SK-N-SH (cell line): Measurements from ENCODE around the gene UNK. TPM values are rescaled to one million over a fixed set of nuclear protein-coding genes. Genes with fewer than 3 reads are reported as not detected.
"Not testable (repeated sequence)": the region's sequence is repeated elsewhere in the genome, so short reads cannot be mapped to it uniquely, and the experiment has no call there.

Experiments
- CTCF ChIA-PET: fragments of 300-600, 350-600 bp; formaldehyde crosslinking; extraction: SDS; loops from one replicate; lab custom pipeline; 2021; lab: Yijun Ruan, JAX
- POLR2A ChIA-PET: fragments of 350-600 bp; sonication (Branson Sonifier 250); formaldehyde crosslinking; extraction: SDS; loops from one replicate; lab custom pipeline; 2020; ENCODE audit warnings: antibody characterized with exemption, inconsistent platforms; lab: Yijun Ruan, JAX
- DNase-seq: peaks from one replicate; pipeline ENCODE4 v3.0.0; 2012
- H2AFZ ChIP-seq: fragments of 200-600 bp; sonication (generic); 2 replicates; pipeline ENCODE4 v1.8.1; 2016; ENCODE audit warnings: antibody characterized with exemption, mild to moderate bottlenecking, low read depth
- H3F3A ChIP-seq: fragments of 200-600 bp; sonication (generic); replicated peaks from 2 replicates; pipeline ENCODE3; 2016; ENCODE audit warnings: antibody characterized with exemption, mild to moderate bottlenecking; ENCODE audit not compliant: insufficient read depth
- H3K27ac ChIP-seq, 2 experiments: fragments of 200-500 bp in 1 of 2; fragments of 200-600 bp in 1 of 2; sonication (Bioruptor generic) in 1 of 2; sonication (generic), shearing (Covaris generic) in 1 of 2; 2 replicates each; pipeline versions ENCODE4 v1.5.1 to v1.6.1; 2014 to 2016; ENCODE audit warnings: low read depth in 2 of 2, inconsistent platforms in 1 of 2, low read length in 1 of 2, mild to moderate bottlenecking in 1 of 2, mixed read lengths in 1 of 2
- H3K27me3 ChIP-seq: fragments of 200-600 bp; sonication (generic), shearing (Covaris generic); 2 replicates; pipeline ENCODE4 v1.6.1; 2016; ENCODE audit warnings: mixed run types; ENCODE audit not compliant: insufficient read depth
- H3K36me3 ChIP-seq, 2 experiments: fragments of 200-500 bp in 1 of 2; fragments of 200-600 bp in 1 of 2; sonication (Bioruptor generic) in 1 of 2; sonication (generic) in 1 of 2; replicated peaks in 1 of 2; 2 replicates each; pipeline versions ENCODE3 to v1.5.1; 2014 to 2016; ENCODE audit warnings: low read length in 1 of 2, mild to moderate bottlenecking in 1 of 2; ENCODE audit not compliant: insufficient read depth in 2 of 2, control insufficient read depth in 1 of 2
- H3K4me1 ChIP-seq, 2 experiments: fragments of 200-500 bp in 1 of 2; fragments of 200-600 bp in 1 of 2; sonication (Bioruptor generic) in 1 of 2; sonication (generic), shearing (Covaris generic) in 1 of 2; 2 replicates each; pipeline versions ENCODE4 v1.5.1 to v1.6.1; 2014 to 2016; ENCODE audit warnings: low read depth in 1 of 2, low read length in 1 of 2, mixed run types in 1 of 2; ENCODE audit not compliant: insufficient read depth in 2 of 2, control insufficient read depth in 1 of 2
- H3K4me2 ChIP-seq: fragments of 200-600 bp; sonication (generic), shearing (Covaris generic); 2 replicates; pipeline ENCODE4 v1.6.1; 2017; ENCODE audit warnings: mixed run types
- H3K4me3 ChIP-seq, 2 experiments: fragments of 200-500 bp in 1 of 2; fragments of 200-600 bp in 1 of 2; sonication (Bioruptor generic) in 1 of 2; sonication (generic), shearing (Covaris generic) in 1 of 2; 2 replicates each; pipeline versions ENCODE4 v1.5.1 to v1.8.1; 2014 to 2016; ENCODE audit warnings: low read depth in 2 of 2, inconsistent platforms in 1 of 2, low read length in 1 of 2, mild to moderate bottlenecking in 1 of 2, mixed read lengths in 1 of 2, moderate library complexity in 1 of 2
- H3K79me2 ChIP-seq: fragments of 200-600 bp; sonication (generic); 2 replicates; pipeline ENCODE4 v1.8.1; 2017; ENCODE audit warnings: mild to moderate bottlenecking; ENCODE audit not compliant: insufficient read depth
- H3K9ac ChIP-seq: fragments of 200-600 bp; sonication (generic); 2 replicates; pipeline ENCODE4 v1.6.1; 2017; ENCODE audit warnings: mixed run types
- H3K9me2 ChIP-seq: fragments of 200-600 bp; sonication (generic); 2 replicates; pipeline ENCODE4 v1.6.1; 2017; ENCODE audit warnings: mixed run types
- H3K9me3 ChIP-seq: fragments of 200-600 bp; sonication (generic); 2 replicates; pipeline ENCODE4 v1.6.1; 2017; ENCODE audit warnings: mixed run types, mild to moderate bottlenecking, moderate library complexity
- H4K20me1 ChIP-seq: fragments of 200-600 bp; sonication (generic); 2 replicates; pipeline ENCODE4 v1.6.1; 2017; ENCODE audit warnings: mild to moderate bottlenecking, mixed run types; ENCODE audit not compliant: insufficient read depth
- EZH2phosphoT487 ChIP-seq: fragments of 200-600 bp; sonication (generic); IDR thresholded peaks from 2 replicates; pipeline ENCODE4 v1.6.1; 2017; ENCODE audit warnings: low read depth, mixed run types, mild to moderate bottlenecking, antibody characterized with exemption, moderate library complexity, borderline replicate concordance
- FOSL2 ChIP-seq: IDR thresholded peaks from 2 replicates; pipeline ENCODE4 v1.4.0; 2012; ENCODE audit warnings: low read depth, mild to moderate bottlenecking, moderate library complexity, borderline replicate concordance
- GABPA ChIP-seq: IDR thresholded peaks from 2 replicates; pipeline ENCODE4 v1.4.0; 2012; ENCODE audit warnings: low read depth, mild to moderate bottlenecking
- JUND ChIP-seq: IDR thresholded peaks from 2 replicates; pipeline ENCODE4 v1.4.0; 2012
- NFIC ChIP-seq: IDR thresholded peaks from 2 replicates; pipeline ENCODE4 v1.4.0; 2012; ENCODE audit warnings: borderline replicate concordance
- TCF12 ChIP-seq: IDR thresholded peaks from 2 replicates; pipeline ENCODE4 v1.4.0; 2012
- WGBS: methylation state at CpG from one replicate; pipeline ENCODE4 v1.1.6; 2017; ENCODE audit warnings: low lambda C conversion rate; 5-methylcytosine and 5-hydroxymethylcytosine counted together
- polyA plus RNA-seq, 3 experiments: library from polyadenylated mRNA; depleted of rRNA; stranded (reverse); fragments of >200 nt; gene quantifications; 2 replicates each; pipeline ENCODE4 v1.2.3, GENCODE V29; 2012
- TF ChIP-seq, protein P1 (sequence below): IDR thresholded peaks from 2 replicates; pipeline ENCODE4 v1.4.0; 2012; ENCODE audit warnings: low read depth
- TF ChIP-seq, protein P2 (sequence below): fragments of 200-600 bp; sonication (generic); IDR thresholded peaks from 2 replicates; pipeline ENCODE4 v1.6.1; 2017; ENCODE audit warnings: antibody characterized with exemption, mild to moderate bottlenecking, moderate library complexity
- TF ChIP-seq, protein P3 (sequence below): IDR thresholded peaks from 2 replicates; pipeline ENCODE4 v1.4.0; 2012; ENCODE audit warnings: low read depth, borderline replicate concordance
- TF ChIP-seq, protein P4 (sequence below): fragments of 150-350 bp; IDR thresholded peaks from 2 replicates; pipeline ENCODE4 v1.6.1; 2016; ENCODE audit warnings: mild to moderate bottlenecking, low read depth, low read length

The UNK gene
- polyA plus RNA-seq, 1 of the 3 experiments (the other 2 are of a cell fraction), result 24.8 TPM

DNA sequence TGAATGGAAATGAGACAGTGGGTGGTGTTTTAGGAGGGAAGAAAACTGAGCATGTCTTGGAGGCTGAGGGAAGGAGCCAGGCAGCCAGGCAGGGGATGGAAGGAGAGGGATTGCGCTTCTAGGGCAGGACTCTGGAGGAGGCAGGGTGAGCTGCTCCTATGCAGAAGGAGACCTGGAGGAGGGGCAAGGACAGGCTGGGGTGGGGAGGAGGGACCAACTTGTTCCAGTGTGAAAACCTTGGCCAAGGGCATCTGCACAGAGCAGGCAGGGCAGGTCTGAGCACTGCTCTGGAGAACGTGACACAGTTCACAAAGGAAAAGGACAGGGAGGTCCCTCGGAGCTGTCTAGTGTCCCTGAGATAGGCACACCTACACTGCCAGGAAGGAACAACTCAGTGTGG lies 25.1 kb upstream of the UNK start:
- no peak overlapping the region for H3K9ac ChIP-seq
- H3F3A ChIP-seq, result peaks cover 7% of the 10 kb centered on the region
- H3K27me3 ChIP-seq, result no peaks in the 10 kb centered on the region
- no peaks in the 10 kb centered on the region for H3K79me2 ChIP-seq
- H3K9me2 ChIP-seq, result no peaks in the 10 kb centered on the region
- TF ChIP-seq NFIC (no peak), FOSL2 (no peak), JUND (no peak), GABPA (no peak), EZH2phosphoT487 (no peak), TCF12 (no peak)
- TF ChIP-seq, protein P1, sequence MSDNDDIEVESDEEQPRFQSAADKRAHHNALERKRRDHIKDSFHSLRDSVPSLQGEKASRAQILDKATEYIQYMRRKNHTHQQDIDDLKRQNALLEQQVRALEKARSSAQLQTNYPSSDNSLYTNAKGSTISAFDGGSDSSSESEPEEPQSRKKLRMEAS, result no peak
- TF ChIP-seq, protein P2, sequence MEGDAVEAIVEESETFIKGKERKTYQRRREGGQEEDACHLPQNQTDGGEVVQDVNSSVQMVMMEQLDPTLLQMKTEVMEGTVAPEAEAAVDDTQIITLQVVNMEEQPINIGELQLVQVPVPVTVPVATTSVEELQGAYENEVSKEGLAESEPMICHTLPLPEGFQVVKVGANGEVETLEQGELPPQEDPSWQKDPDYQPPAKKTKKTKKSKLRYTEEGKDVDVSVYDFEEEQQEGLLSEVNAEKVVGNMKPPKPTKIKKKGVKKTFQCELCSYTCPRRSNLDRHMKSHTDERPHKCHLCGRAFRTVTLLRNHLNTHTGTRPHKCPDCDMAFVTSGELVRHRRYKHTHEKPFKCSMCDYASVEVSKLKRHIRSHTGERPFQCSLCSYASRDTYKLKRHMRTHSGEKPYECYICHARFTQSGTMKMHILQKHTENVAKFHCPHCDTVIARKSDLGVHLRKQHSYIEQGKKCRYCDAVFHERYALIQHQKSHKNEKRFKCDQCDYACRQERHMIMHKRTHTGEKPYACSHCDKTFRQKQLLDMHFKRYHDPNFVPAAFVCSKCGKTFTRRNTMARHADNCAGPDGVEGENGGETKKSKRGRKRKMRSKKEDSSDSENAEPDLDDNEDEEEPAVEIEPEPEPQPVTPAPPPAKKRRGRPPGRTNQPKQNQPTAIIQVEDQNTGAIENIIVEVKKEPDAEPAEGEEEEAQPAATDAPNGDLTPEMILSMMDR, result no peak
- TF ChIP-seq, protein P3, sequence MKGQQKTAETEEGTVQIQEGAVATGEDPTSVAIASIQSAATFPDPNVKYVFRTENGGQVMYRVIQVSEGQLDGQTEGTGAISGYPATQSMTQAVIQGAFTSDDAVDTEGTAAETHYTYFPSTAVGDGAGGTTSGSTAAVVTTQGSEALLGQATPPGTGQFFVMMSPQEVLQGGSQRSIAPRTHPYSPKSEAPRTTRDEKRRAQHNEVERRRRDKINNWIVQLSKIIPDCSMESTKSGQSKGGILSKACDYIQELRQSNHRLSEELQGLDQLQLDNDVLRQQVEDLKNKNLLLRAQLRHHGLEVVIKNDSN, result no peak
- TF ChIP-seq, protein P4, sequence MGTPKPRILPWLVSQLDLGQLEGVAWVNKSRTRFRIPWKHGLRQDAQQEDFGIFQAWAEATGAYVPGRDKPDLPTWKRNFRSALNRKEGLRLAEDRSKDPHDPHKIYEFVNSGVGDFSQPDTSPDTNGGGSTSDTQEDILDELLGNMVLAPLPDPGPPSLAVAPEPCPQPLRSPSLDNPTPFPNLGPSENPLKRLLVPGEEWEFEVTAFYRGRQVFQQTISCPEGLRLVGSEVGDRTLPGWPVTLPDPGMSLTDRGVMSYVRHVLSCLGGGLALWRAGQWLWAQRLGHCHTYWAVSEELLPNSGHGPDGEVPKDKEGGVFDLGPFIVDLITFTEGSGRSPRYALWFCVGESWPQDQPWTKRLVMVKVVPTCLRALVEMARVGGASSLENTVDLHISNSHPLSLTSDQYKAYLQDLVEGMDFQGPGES, result no peak
- H3K27ac ChIP-seq, result no peak overlapping the region
- H3K9me3 ChIP-seq, result no peaks in the 10 kb centered on the region
- H3K4me3 ChIP-seq, result no peak overlapping the region
- CTCF ChIA-PET, result interaction anchor here (0.8 to 31.4 kb wide), 11 partner anchors 10 to 503 kb away, joined by 3 to 1370 read pairs (median 4); partner anchors contain the start of genes SMIM5 and UNK
- no peak for DNase-seq
- H3K4me2 ChIP-seq, result no peak overlapping the region
- peaks cover 8 to 31% of the 10 kb centered on the region in 2 experiments; a peak in 2 of 4 replicates for H3K4me1 ChIP-seq
- no peaks in the 10 kb centered on the region for H4K20me1 ChIP-seq
- POLR2A ChIA-PET, result interaction anchor here (8.4 kb wide), 1 partner anchor 16 kb away, joined by 161 read pairs; no protein-coding TSS in a partner anchor
- H2AFZ ChIP-seq, result no peak overlapping the region
- peaks cover 0 to 3% of the 10 kb centered on the region in 2 experiments for H3K36me3 ChIP-seq
- WGBS, result 71% methylated on average over 3 of the region's 3 CpGs

DNA sequence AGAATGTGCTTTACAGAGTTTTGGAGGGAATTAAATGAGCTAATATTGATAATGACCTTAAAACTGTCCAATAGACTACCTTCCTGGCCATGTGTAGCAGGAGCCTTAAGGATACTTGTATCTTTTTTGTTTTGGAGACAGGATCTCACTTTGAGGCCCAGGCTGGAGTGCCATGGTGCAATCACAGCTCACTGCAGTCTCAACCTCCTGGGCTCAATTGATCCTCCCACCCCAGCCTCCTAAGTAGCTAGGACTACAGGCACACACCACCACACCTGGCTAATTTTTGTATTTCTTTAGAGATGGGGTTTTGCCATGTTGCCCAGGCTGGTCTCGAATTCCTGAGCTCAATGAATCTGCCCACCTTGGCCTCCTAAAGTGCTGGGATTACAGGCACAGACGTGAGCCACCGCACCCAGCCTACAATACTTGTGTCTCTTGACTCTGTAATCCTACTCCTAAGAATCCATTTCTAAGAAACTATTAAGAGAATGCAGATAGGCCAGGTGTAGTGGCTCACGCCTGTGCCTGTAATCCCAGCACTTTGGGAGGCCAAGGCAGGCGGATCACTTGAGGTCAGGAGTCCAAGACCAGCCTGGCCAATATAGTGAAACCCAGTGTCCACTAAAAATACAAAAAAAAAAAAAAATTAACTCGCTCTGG lies 24.5 kb upstream of the UNK start:
- H3K36me3 ChIP-seq, H3K27ac ChIP-seq, H3K4me2 ChIP-seq, DNase-seq, H3K79me2 ChIP-seq, H3K27me3 ChIP-seq, H2AFZ ChIP-seq, H3K9me2 ChIP-seq, H3K4me3 ChIP-seq, H4K20me1 ChIP-seq, H3K9ac ChIP-seq, H3K9me3 ChIP-seq, H3F3A ChIP-seq: not testable (repeated sequence)
- CTCF ChIA-PET, result interaction anchor here (0.6 to 31.4 kb wide), 13 partner anchors 10 to 503 kb away, joined by 3 to 1370 read pairs (median 4); partner anchors contain the start of genes SMIM5 and UNK
- WGBS, result 97% methylated on average over 6 of the region's 6 CpGs
- POLR2A ChIA-PET, result interaction anchor here (8.4 kb wide), 1 partner anchor 15 kb away, joined by 161 read pairs; no protein-coding TSS in a partner anchor
- peaks cover 8 to 25% of the 10 kb centered on the region in 2 experiments; a peak in 2 of 4 replicates for H3K4me1 ChIP-seq
